WTC11 (cell line): Measurements from ENCODE around the gene SETSIP.

Experiments used
- ATF1 ChIP-seq: sonication (generic); formaldehyde crosslinking; IDR thresholded peaks from 2 replicates; pipeline ENCODE4 v1.8.1; 2023; ENCODE audit warnings: mild to moderate bottlenecking, moderate library complexity, missing genetic modification reagents
- CREM ChIP-seq: sonication (generic); formaldehyde crosslinking; IDR thresholded peaks from 2 replicates; pipeline ENCODE4 v1.8.1; 2022; ENCODE audit warnings: mild to moderate bottlenecking, missing genetic modification reagents, moderate library complexity
- ESRRA ChIP-seq: sonication (generic); formaldehyde crosslinking; IDR thresholded peaks from 2 replicates; pipeline ENCODE4 v1.8.1; 2022; ENCODE audit warnings: mild to moderate bottlenecking, missing genetic modification reagents, borderline replicate concordance
- FOXP4 ChIP-seq: sonication (generic); formaldehyde crosslinking; IDR thresholded peaks from 2 replicates; pipeline ENCODE4 v1.8.0; 2022; ENCODE audit warnings: mild to moderate bottlenecking, missing genetic modification reagents
- SP1 ChIP-seq: sonication (generic); formaldehyde crosslinking; conservative IDR thresholded peaks from 2 replicates; pipeline ENCODE4 v1.8.1; 2022; ENCODE audit warnings: missing genetic modification reagents
- TCF7 ChIP-seq: sonication (generic); formaldehyde crosslinking; IDR thresholded peaks from 2 replicates; pipeline ENCODE4 v1.8.0; 2022; ENCODE audit warnings: mild to moderate bottlenecking, low read depth, missing genetic modification reagents, moderate library complexity
- USF2 ChIP-seq: sonication (generic); formaldehyde crosslinking; IDR thresholded peaks from 2 replicates; pipeline ENCODE4 v1.8.1; 2023; ENCODE audit warnings: mild to moderate bottlenecking, missing genetic modification reagents, moderate library complexity
- ZBTB21 ChIP-seq: sonication (generic); formaldehyde crosslinking; IDR thresholded peaks from 2 replicates; pipeline ENCODE4 v1.8.1; 2023; ENCODE audit warnings: mild to moderate bottlenecking, missing genetic modification reagents, borderline replicate concordance
- ZNF423 ChIP-seq: fragments of 250-450 bp; sonication (Bioruptor Pico); IDR thresholded peaks from 2 replicates; pipeline ENCODE4 v2.1.2; 2022; ENCODE audit warnings: mild to moderate bottlenecking, moderate library complexity
- TF ChIP-seq, protein P1 (sequence below): fragments of 200-600 bp; IDR thresholded peaks from 2 replicates; pipeline ENCODE4 v1.8.0; 2022; ENCODE audit warnings: antibody characterized with exemption
- TF ChIP-seq, protein P2 (sequence below): sonication (generic); formaldehyde crosslinking; IDR thresholded peaks from 2 replicates; pipeline ENCODE4 v1.8.0; 2023; ENCODE audit warnings: missing genetic modification reagents, mild to moderate bottlenecking, borderline replicate concordance
- TF ChIP-seq, protein P3 (sequence below): sonication (generic); formaldehyde crosslinking; IDR thresholded peaks from 2 replicates; pipeline ENCODE4 v1.8.0; 2022; ENCODE audit warnings: mild to moderate bottlenecking, missing genetic modification reagents
- TF ChIP-seq, protein P4 (sequence below): sonication (generic); formaldehyde crosslinking; IDR thresholded peaks from 2 replicates; pipeline ENCODE4 v1.8.1; 2023; ENCODE audit warnings: mild to moderate bottlenecking, missing genetic modification reagents, borderline replicate concordance
- TF ChIP-seq, protein P5 (sequence below): sonication (generic); formaldehyde crosslinking; IDR thresholded peaks from 2 replicates; pipeline ENCODE4 v1.8.1; 2022; ENCODE audit warnings: low read depth, missing genetic modification reagents, borderline replicate concordance

GRCh38 chr1:92076363-92076762, 1.2 kb upstream of the SETSIP start:
- TF ChIP-seq, protein P1, sequence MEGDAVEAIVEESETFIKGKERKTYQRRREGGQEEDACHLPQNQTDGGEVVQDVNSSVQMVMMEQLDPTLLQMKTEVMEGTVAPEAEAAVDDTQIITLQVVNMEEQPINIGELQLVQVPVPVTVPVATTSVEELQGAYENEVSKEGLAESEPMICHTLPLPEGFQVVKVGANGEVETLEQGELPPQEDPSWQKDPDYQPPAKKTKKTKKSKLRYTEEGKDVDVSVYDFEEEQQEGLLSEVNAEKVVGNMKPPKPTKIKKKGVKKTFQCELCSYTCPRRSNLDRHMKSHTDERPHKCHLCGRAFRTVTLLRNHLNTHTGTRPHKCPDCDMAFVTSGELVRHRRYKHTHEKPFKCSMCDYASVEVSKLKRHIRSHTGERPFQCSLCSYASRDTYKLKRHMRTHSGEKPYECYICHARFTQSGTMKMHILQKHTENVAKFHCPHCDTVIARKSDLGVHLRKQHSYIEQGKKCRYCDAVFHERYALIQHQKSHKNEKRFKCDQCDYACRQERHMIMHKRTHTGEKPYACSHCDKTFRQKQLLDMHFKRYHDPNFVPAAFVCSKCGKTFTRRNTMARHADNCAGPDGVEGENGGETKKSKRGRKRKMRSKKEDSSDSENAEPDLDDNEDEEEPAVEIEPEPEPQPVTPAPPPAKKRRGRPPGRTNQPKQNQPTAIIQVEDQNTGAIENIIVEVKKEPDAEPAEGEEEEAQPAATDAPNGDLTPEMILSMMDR = no peak
- TF ChIP-seq CREM (CRISPR knock-in tag) (no peak), ESRRA (CRISPR knock-in tag) (no peak), TCF7 (CRISPR knock-in tag) (no peak), USF2 (CRISPR knock-in tag) (no peak), FOXP4 (CRISPR knock-in tag) (no peak), ATF1 (no peak), ZNF423 (CRISPR knock-in tag) (no peak), SP1 (CRISPR knock-in tag) (no peak), ZBTB21 (CRISPR knock-in tag) (no peak)
- TF ChIP-seq, protein P2, sequence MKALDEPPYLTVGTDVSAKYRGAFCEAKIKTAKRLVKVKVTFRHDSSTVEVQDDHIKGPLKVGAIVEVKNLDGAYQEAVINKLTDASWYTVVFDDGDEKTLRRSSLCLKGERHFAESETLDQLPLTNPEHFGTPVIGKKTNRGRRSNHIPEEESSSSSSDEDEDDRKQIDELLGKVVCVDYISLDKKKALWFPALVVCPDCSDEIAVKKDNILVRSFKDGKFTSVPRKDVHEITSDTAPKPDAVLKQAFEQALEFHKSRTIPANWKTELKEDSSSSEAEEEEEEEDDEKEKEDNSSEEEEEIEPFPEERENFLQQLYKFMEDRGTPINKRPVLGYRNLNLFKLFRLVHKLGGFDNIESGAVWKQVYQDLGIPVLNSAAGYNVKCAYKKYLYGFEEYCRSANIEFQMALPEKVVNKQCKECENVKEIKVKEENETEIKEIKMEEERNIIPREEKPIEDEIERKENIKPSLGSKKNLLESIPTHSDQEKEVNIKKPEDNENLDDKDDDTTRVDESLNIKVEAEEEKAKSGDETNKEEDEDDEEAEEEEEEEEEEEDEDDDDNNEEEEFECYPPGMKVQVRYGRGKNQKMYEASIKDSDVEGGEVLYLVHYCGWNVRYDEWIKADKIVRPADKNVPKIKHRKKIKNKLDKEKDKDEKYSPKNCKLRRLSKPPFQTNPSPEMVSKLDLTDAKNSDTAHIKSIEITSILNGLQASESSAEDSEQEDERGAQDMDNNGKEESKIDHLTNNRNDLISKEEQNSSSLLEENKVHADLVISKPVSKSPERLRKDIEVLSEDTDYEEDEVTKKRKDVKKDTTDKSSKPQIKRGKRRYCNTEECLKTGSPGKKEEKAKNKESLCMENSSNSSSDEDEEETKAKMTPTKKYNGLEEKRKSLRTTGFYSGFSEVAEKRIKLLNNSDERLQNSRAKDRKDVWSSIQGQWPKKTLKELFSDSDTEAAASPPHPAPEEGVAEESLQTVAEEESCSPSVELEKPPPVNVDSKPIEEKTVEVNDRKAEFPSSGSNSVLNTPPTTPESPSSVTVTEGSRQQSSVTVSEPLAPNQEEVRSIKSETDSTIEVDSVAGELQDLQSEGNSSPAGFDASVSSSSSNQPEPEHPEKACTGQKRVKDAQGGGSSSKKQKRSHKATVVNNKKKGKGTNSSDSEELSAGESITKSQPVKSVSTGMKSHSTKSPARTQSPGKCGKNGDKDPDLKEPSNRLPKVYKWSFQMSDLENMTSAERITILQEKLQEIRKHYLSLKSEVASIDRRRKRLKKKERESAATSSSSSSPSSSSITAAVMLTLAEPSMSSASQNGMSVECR = no peak
- TF ChIP-seq, protein P3, sequence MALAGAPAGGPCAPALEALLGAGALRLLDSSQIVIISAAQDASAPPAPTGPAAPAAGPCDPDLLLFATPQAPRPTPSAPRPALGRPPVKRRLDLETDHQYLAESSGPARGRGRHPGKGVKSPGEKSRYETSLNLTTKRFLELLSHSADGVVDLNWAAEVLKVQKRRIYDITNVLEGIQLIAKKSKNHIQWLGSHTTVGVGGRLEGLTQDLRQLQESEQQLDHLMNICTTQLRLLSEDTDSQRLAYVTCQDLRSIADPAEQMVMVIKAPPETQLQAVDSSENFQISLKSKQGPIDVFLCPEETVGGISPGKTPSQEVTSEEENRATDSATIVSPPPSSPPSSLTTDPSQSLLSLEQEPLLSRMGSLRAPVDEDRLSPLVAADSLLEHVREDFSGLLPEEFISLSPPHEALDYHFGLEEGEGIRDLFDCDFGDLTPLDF (CRISPR knock-in tag) = no peak
- TF ChIP-seq, protein P4, sequence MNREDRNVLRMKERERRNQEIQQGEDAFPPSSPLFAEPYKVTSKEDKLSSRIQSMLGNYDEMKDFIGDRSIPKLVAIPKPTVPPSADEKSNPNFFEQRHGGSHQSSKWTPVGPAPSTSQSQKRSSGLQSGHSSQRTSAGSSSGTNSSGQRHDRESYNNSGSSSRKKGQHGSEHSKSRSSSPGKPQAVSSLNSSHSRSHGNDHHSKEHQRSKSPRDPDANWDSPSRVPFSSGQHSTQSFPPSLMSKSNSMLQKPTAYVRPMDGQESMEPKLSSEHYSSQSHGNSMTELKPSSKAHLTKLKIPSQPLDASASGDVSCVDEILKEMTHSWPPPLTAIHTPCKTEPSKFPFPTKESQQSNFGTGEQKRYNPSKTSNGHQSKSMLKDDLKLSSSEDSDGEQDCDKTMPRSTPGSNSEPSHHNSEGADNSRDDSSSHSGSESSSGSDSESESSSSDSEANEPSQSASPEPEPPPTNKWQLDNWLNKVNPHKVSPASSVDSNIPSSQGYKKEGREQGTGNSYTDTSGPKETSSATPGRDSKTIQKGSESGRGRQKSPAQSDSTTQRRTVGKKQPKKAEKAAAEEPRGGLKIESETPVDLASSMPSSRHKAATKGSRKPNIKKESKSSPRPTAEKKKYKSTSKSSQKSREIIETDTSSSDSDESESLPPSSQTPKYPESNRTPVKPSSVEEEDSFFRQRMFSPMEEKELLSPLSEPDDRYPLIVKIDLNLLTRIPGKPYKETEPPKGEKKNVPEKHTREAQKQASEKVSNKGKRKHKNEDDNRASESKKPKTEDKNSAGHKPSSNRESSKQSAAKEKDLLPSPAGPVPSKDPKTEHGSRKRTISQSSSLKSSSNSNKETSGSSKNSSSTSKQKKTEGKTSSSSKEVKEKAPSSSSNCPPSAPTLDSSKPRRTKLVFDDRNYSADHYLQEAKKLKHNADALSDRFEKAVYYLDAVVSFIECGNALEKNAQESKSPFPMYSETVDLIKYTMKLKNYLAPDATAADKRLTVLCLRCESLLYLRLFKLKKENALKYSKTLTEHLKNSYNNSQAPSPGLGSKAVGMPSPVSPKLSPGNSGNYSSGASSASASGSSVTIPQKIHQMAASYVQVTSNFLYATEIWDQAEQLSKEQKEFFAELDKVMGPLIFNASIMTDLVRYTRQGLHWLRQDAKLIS = no peak
- TF ChIP-seq, protein P5, sequence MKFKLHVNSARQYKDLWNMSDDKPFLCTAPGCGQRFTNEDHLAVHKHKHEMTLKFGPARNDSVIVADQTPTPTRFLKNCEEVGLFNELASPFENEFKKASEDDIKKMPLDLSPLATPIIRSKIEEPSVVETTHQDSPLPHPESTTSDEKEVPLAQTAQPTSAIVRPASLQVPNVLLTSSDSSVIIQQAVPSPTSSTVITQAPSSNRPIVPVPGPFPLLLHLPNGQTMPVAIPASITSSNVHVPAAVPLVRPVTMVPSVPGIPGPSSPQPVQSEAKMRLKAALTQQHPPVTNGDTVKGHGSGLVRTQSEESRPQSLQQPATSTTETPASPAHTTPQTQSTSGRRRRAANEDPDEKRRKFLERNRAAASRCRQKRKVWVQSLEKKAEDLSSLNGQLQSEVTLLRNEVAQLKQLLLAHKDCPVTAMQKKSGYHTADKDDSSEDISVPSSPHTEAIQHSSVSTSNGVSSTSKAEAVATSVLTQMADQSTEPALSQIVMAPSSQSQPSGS (CRISPR knock-in tag) = no peak
